Liver (tissue), 9 donors: ENCODE measurements around the gene HYAL4. TPM values are rescaled to one million over a fixed set of nuclear protein-coding genes. Genes with fewer than 3 reads are reported as not detected.
A peak's percentile ranks its signal among the peaks of the same experiment; 100 is the strongest.

Experiments used
- DNase-seq: peaks from one replicate; pipeline ENCODE4 v3.0.0-alpha.2; 2017; ENCODE audit warnings: low spot score
- H3K27ac ChIP-seq, 2 donors: one replicate each; pipeline ENCODE4 v1.7.0; 2013; ENCODE audit warnings: inconsistent platforms in 2 of 2, low read length in 2 of 2, control low read depth in 1 of 2, low read depth in 1 of 2, mild to moderate bottlenecking in 1 of 2
- H3K27me3 ChIP-seq, 4 donors: one replicate each; pipeline versions ENCODE4 v1.6.1 to v1.7.0; 2013; ENCODE audit warnings: low read length in 3 of 4, inconsistent platforms in 1 of 4, mild to moderate bottlenecking in 1 of 4, moderate library complexity in 1 of 4; ENCODE audit not compliant: control insufficient read depth in 4 of 4, insufficient read depth in 4 of 4
- H3K36me3 ChIP-seq, 4 donors: one replicate each; pipeline versions ENCODE4 v1.6.1 to v1.7.0; 2013; ENCODE audit warnings: low read length in 3 of 4, mild to moderate bottlenecking in 3 of 4, low read depth in 1 of 4, moderate library complexity in 1 of 4; ENCODE audit not compliant: control insufficient read depth in 4 of 4, insufficient read depth in 3 of 4
- H3K4me1 ChIP-seq, 4 donors: one replicate each; pipeline versions ENCODE4 v1.6.1 to v1.7.0; 2013; ENCODE audit warnings: low read length in 3 of 4, mild to moderate bottlenecking in 3 of 4, moderate library complexity in 1 of 4; ENCODE audit not compliant: control insufficient read depth in 4 of 4, insufficient read depth in 4 of 4
- H3K4me3 ChIP-seq, 3 donors: one replicate each; pipeline versions ENCODE4 v1.6.1 to v1.7.0; 2013; ENCODE audit warnings: low read length in 3 of 3, control low read depth in 1 of 3, low read depth in 1 of 3, mild to moderate bottlenecking in 1 of 3
- H3K9ac ChIP-seq, 2 donors: one replicate each; pipeline ENCODE4 v1.7.0; 2013; ENCODE audit warnings: low read length in 2 of 2, mild to moderate bottlenecking in 2 of 2, moderate library complexity in 2 of 2, control low read depth in 1 of 2, low read depth in 1 of 2
- H3K9me3 ChIP-seq, 4 donors: one replicate each; pipeline versions ENCODE4 v1.6.1 to v1.7.0; 2013; ENCODE audit warnings: low read length in 3 of 4; ENCODE audit not compliant: control insufficient read depth in 4 of 4
- ATF3 ChIP-seq: IDR thresholded peaks from 2 replicates; pipeline ENCODE4 v1.6.1; 2016; ENCODE audit warnings: antibody characterized with exemption
- EGR1 ChIP-seq, 2 donors: IDR thresholded peaks; 2 replicates each; pipeline ENCODE4 v1.6.1; 2016 to 2018; ENCODE audit warnings: antibody characterized with exemption in 2 of 2, low read depth in 2 of 2
- FOXA1 ChIP-seq: IDR thresholded peaks from 2 replicates; pipeline ENCODE4 v1.6.1; 2016; ENCODE audit warnings: antibody characterized with exemption
- FOXA2 ChIP-seq: IDR thresholded peaks from 2 replicates; pipeline ENCODE4 v1.6.1; 2016; ENCODE audit warnings: antibody characterized with exemption
- GABPA ChIP-seq, 2 donors: IDR thresholded peaks in 1 of 2; conservative IDR thresholded peaks in 1 of 2; 2 replicates each; pipeline ENCODE4 v1.6.1; 2016; ENCODE audit warnings: antibody characterized with exemption in 2 of 2, mild to moderate bottlenecking in 1 of 2, moderate library complexity in 1 of 2
- HNF4A ChIP-seq, 2 donors: conservative IDR thresholded peaks; 2 replicates each; pipeline ENCODE4 v1.6.1; 2016; ENCODE audit warnings: antibody characterized with exemption in 2 of 2, mild to moderate bottlenecking in 2 of 2
- HNF4G ChIP-seq: IDR thresholded peaks from 2 replicates; pipeline ENCODE4 v1.6.1; 2016; ENCODE audit warnings: antibody characterized with exemption
- JUND ChIP-seq, 2 donors: IDR thresholded peaks; 2 replicates each; pipeline ENCODE4 v1.6.1; 2016; ENCODE audit warnings: antibody characterized with exemption in 2 of 2
- MAX ChIP-seq: IDR thresholded peaks from 2 replicates; pipeline ENCODE4 v1.6.1; 2016; ENCODE audit warnings: antibody characterized with exemption
- NR2F2 ChIP-seq: IDR thresholded peaks from 2 replicates; pipeline ENCODE4 v1.6.1; 2016; ENCODE audit warnings: antibody characterized with exemption
- RAD21 ChIP-seq, 2 donors: IDR thresholded peaks; 2 replicates each; pipeline ENCODE4 v1.6.1; 2016; ENCODE audit warnings: antibody characterized with exemption in 2 of 2, mild to moderate bottlenecking in 2 of 2
- REST ChIP-seq: IDR thresholded peaks from 2 replicates; pipeline ENCODE4 v1.6.1; 2016; ENCODE audit warnings: antibody characterized with exemption, mild to moderate bottlenecking
- RXRA ChIP-seq, 2 donors: IDR thresholded peaks; 2 replicates each; pipeline ENCODE4 v1.6.1; 2017 to 2018; ENCODE audit warnings: antibody characterized with exemption in 2 of 2, mild to moderate bottlenecking in 1 of 2
- SP1 ChIP-seq: IDR thresholded peaks from 2 replicates; pipeline ENCODE4 v1.6.1; 2018; ENCODE audit warnings: antibody characterized with exemption, mild to moderate bottlenecking
- YY1 ChIP-seq: IDR thresholded peaks from 2 replicates; pipeline ENCODE4 v1.6.1; 2016; ENCODE audit warnings: antibody characterized with exemption, mild to moderate bottlenecking
- ZBTB33 ChIP-seq: IDR thresholded peaks from 2 replicates; pipeline ENCODE4 v1.6.1; 2016; ENCODE audit warnings: antibody characterized with exemption
- WGBS: extraction: QIAGEN DNeasy Blood & Tissue Kit; methylation state at CpG from one replicate; pipeline ENCODE4 v1.1.7; 2013; 5-methylcytosine and 5-hydroxymethylcytosine counted together
- polyA plus RNA-seq, 2 donors: library from polyadenylated mRNA; stranded (reverse) in 1 of 2; unstranded in 1 of 2; fragments of 200-250 nt in 1 of 2; fragments of >200 nt in 1 of 2; fragmentation: Nextera tagmentation in 1 of 2; extraction: Ambion mirVana in 1 of 2; gene quantifications; one replicate each; pipeline versions ENCODE4 v1.2.1 to v1.2.3, GENCODE V29; 2013 to 2015
- total RNA-seq, 2 donors: library from RNA; depleted of rRNA; stranded (reverse); fragments of >200 nt; gene quantifications; one replicate each; pipeline ENCODE4 v1.2.3, GENCODE V29; 2014
- donor health status: healthy.
- donor health status: healthy.
- donor health status: healthy.
- donor health status: healthy.
- donor health status: healthy.

HYAL4 gene
- total and polyA plus RNA-seq, 4 donors: not detected

GRCh38 chr7:123918309-123918708, 73.3 kb downstream of the HYAL4 start:
- no peaks in the 10 kb centered on the region for H3K9me3 ChIP-seq
- H3K36me3 ChIP-seq: no peaks in the 10 kb centered on the region
- no peak overlapping the region for H3K9ac ChIP-seq
- WGBS: 93% methylated on average over 8 of the region's 8 CpGs
- no peak overlapping the region for H3K27ac ChIP-seq
- H3K27me3 ChIP-seq: no peaks in the 10 kb centered on the region
- no peak overlapping the region for H3K4me3 ChIP-seq
- no peak for DNase-seq
- peaks cover 0 to 15% (median 12%) of the 10 kb centered on the region in 4 donors for H3K4me1 ChIP-seq
- TF ChIP-seq JUND (IDR thresholded peaks at IDR 0.05) (no peak), RAD21 (IDR thresholded peaks at IDR 0.05) (no peak), NR2F2 (no peak), SP1 (no peak)

GRCh38 chr7:123923599-123923998, 78.6 kb downstream of the HYAL4 start:
- no peaks in the 10 kb centered on the region for H3K36me3 ChIP-seq
- WGBS: 72% methylated on average over 4 of the region's 4 CpGs

GRCh38 chr7:123924941-123925340, 80.0 kb downstream of the HYAL4 start, which contains the start of gene SPAM1:
Gene SPAM1, plus strand, starts transcription at chr7:123925241. Its CDS starts 28,330 bp downstream, at chr7:123953571.
- no peak within 1 kb of the TSS for H3K27ac ChIP-seq
- H3K4me1 ChIP-seq: no peaks in the 10 kb centered on the region
- no peak for DNase-seq
- no peak within 1 kb of the TSS for H3K4me3 ChIP-seq
- H3K9ac ChIP-seq: no peak within 1 kb of the TSS
- H3K9me3 ChIP-seq: no peaks in the 10 kb centered on the region
- no peaks in the 10 kb centered on the region for H3K36me3 ChIP-seq
- H3K27me3 ChIP-seq: no peaks in the 10 kb centered on the region
- TF ChIP-seq SP1 (no peak), FOXA2 (no peak), JUND (IDR thresholded peaks at IDR 0.05) (no peak), HNF4G (no peak), ZBTB33 (no peak), YY1 (no peak), RAD21 (IDR thresholded peaks at IDR 0.05) (no peak), GABPA (IDR thresholded peaks at IDR 0.05 in 1 of 2, conservative IDR thresholded peaks at IDR 0.05 in 1 of 2) (no peak), RXRA (IDR thresholded peaks at IDR 0.05) (no peak), FOXA1 (no peak), ATF3 (no peak), HNF4A (conservative IDR thresholded peaks at IDR 0.05) (no peak), NR2F2 (no peak), EGR1 (IDR thresholded peaks at IDR 0.05; ENCODE audit: low read depth in 2 of 2) (no peak), MAX (no peak)

More at GRCh38 chr7:123923599-123923998, 78.6 kb downstream of the HYAL4 start:
- Histone ChIP-seq H3K4me1 (no peaks in the 10 kb centered on the region), H3K27me3 (no peaks in the 10 kb centered on the region), H3K4me3 (no peak overlapping the region), H3K9ac (no peak overlapping the region), H3K27ac (no peak overlapping the region), H3K9me3 (no peaks in the 10 kb centered on the region)
- TF ChIP-seq YY1: no peak
- TF ChIP-seq HNF4A (conservative IDR thresholded peaks at IDR 0.05): peak in 1 of 2 donors; percentile 47
- no peak for TF ChIP-seq MAX
- no peak for TF ChIP-seq RXRA (IDR thresholded peaks at IDR 0.05)
- TF ChIP-seq REST: no peak
- DNase-seq: no peak
